Kidney (tissue), 14 donors: ENCODE measurements around the gene NRP2. TPM values are rescaled to one million over a fixed set of nuclear protein-coding genes. Genes with fewer than 3 reads are reported as not detected.

Source experiments
- DNase-seq, 5 donors: peaks; one replicate each; pipeline ENCODE4 v3.0.0-alpha.2; 2013 to 2020
- FAIRE-seq: peaks from 2 replicates; lab custom pipeline; 2012; peaks lifted over from hg19 to GRCh38; lab: Jason Lieb, UNC
- H3K27ac ChIP-seq, 2 donors: one replicate each; pipeline ENCODE4 v1.7.0; 2013; ENCODE audit warnings: low read depth in 2 of 2, low read length in 2 of 2, inconsistent platforms in 1 of 2
- H3K27me3 ChIP-seq: one replicate; pipeline ENCODE4 v1.7.1; 2013; ENCODE audit warnings: low read length, inconsistent platforms; ENCODE audit not compliant: control insufficient read depth, insufficient read depth
- H3K36me3 ChIP-seq, 3 donors: one replicate each; pipeline versions ENCODE4 v1.7.0 to v1.7.1; 2013; ENCODE audit warnings: low read length in 3 of 3, control low read depth in 1 of 3, inconsistent platforms in 1 of 3; ENCODE audit not compliant: insufficient read depth in 3 of 3, control insufficient read depth in 2 of 3
- H3K4me1 ChIP-seq, 3 donors: one replicate each; pipeline versions ENCODE4 v1.7.0 to v1.7.1; 2013; ENCODE audit warnings: low read length in 3 of 3, inconsistent platforms in 1 of 3, low read depth in 1 of 3; ENCODE audit not compliant: control insufficient read depth in 2 of 3, insufficient read depth in 2 of 3
- H3K4me3 ChIP-seq, 3 donors: one replicate each; pipeline versions ENCODE4 v1.7.0 to v1.8.1; 2013; ENCODE audit warnings: low read length in 3 of 3, control low read depth in 1 of 3, inconsistent platforms in 1 of 3
- H3K9ac ChIP-seq, 3 donors: one replicate each; pipeline versions ENCODE4 v1.7.0 to v1.7.1; 2013; ENCODE audit warnings: low read length in 3 of 3, control low read depth in 1 of 3, inconsistent platforms in 1 of 3
- H3K9me3 ChIP-seq, 3 donors: one replicate each; pipeline versions ENCODE4 v1.7.0 to v1.7.1; 2013; ENCODE audit warnings: low read length in 3 of 3, control low read depth in 1 of 3, inconsistent platforms in 1 of 3; ENCODE audit not compliant: control insufficient read depth in 2 of 3, insufficient read depth in 1 of 3
- CTCF ChIP-seq: IDR thresholded peaks from 3 replicates; pipeline ENCODE4 v1.5.1; 2012; ENCODE audit warnings: mild to moderate bottlenecking, moderate library complexity, borderline replicate concordance; ENCODE audit not compliant: insufficient read depth; ENCODE audit errors: extremely low read depth
- intact Hi-C: fragments of 100-400 bp; cut with DNase I; formaldehyde crosslinking; loops from one replicate; pipeline ENCODE4 v1.11.1; 2022
- polyA plus RNA-seq: library from polyadenylated mRNA; stranded (reverse); fragments of 350-450 nt; fragmentation: Illumina TruSeq; extraction: RNeasy Lipid Tissue Mini Kit (QIAGEN cat#74804); gene quantifications from one replicate; pipeline ENCODE4 v1.2.3, GENCODE V29; 2014; ENCODE audit warnings: low read depth, low replicate concordance; ENCODE audit not compliant: insufficient read depth
- total RNA-seq: library from RNA; stranded (reverse); fragmentation: NEBNext Ultra II Directional; extraction: Animal tissue kit (Norgen Biotek cat#: 25700); gene quantifications from one replicate; pipeline ENCODE4 v1.2.1, GENCODE V29; 2021
- donor health status: control.
- donor health status: control.
- donor health status: control.
- donor health status: control.
- donor health status: control.
- donor health status: DM: yes; HTN: yes; CAD: no.
- donor health status: Normal renal cell carcinoma (clear cell type).

Gene NRP2
- total and polyA plus RNA-seq, 2 donors from 2014 or later: 2.3 to 37.7 TPM

- Histone ChIP-seq H3K36me3 (no peaks in the 10 kb centered on the region), H3K9me3 (peaks cover 0 to 5% (median 2%) of the 10 kb centered on the region in 3 donors), H3K4me1 (peaks cover 0 to 2% (median 0%) of the 10 kb centered on the region in 3 donors), H3K9ac (no peak overlapping the region), H3K27me3 (no peaks in the 10 kb centered on the region), H3K4me3 (no peak overlapping the region), H3K27ac (no peak overlapping the region)
- DNase-seq: peak in 1 of 5 donors; percentile 43
- intact Hi-C loops: no loop called here
- FAIRE-seq: no peak
- TF ChIP-seq CTCF: no peak
These were observed 153.0 kb downstream of the NRP2 start for GRCh38 chr2:205835251-205835791.

- FAIRE-seq (no peak), DNase-seq (no peak)
- Histone ChIP-seq H3K36me3 (no peaks in the 10 kb centered on the region), H3K27ac (no peak overlapping the region), H3K9ac (no peak overlapping the region), H3K9me3 (peaks cover 0 to 5% (median 2%) of the 10 kb centered on the region in 3 donors), H3K27me3 (no peaks in the 10 kb centered on the region), H3K4me3 (no peak overlapping the region), H3K4me1 (peaks cover 0 to 2% (median 0%) of the 10 kb centered on the region in 3 donors)
- no peak for TF ChIP-seq CTCF
- intact Hi-C loops: no loop called here
These were observed 153.6 kb downstream of the NRP2 start for GRCh38 chr2:205835923-205836322.

DNA sequence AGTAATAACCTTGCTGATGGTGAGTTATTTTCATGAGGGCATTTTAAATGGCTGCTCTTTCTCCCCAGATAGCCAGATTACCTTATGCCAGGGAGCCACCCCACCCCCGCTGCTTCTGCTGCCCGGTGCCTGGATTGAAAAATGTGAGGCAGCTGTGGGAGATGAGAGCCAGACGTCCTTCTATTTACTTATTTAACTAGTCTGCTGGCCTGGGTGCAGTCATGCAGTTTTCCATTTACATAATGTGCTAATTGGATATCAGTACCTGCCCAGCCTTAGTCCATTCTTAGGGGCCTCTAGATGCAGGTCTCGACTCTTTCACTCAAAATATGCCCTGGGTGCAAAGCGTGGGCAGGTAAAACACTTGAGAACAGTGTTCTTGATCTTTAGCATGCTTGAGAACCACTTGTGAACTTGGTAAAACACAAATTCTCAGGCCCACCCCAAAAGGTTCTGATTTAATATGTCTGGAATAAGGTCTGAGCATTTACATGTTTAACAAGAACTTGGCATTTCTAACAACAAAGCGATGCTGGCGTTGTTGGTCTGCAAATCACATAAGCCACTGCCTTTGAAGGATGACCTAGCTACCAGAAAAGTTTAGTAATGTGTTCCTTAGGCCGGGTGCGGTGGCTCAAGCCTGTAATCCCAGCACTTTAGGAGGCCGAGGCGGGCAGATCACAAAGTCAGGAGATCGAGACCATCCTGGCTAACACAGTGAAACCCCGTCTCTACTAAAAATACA is 154.3 kb downstream of the NRP2 start:
- no peak for TF ChIP-seq CTCF
- no peaks in the 10 kb centered on the region for H3K27me3 ChIP-seq
- H3K27ac ChIP-seq: no peak overlapping the region
- peaks cover 0 to 2% (median 0%) of the 10 kb centered on the region in 3 donors for H3K4me1 ChIP-seq
- DNase-seq (no peak), FAIRE-seq (no peak)
- intact Hi-C loops: no loop called here
- H3K9ac ChIP-seq: no peak overlapping the region
- no peak overlapping the region for H3K4me3 ChIP-seq
- H3K9me3 ChIP-seq: peaks cover 0 to 5% (median 2%) of the 10 kb centered on the region in 3 donors
- H3K36me3 ChIP-seq: no peaks in the 10 kb centered on the region
